GM23338 (cell line): ENCODE data around the gene KCNA1. TPM values are rescaled to one million over a fixed set of nuclear protein-coding genes. Genes with fewer than 3 reads are reported as not detected.

Experiments used
- ATAC-seq: fragments of 200-7000 bp; cut with Tn5 transposase; 3 replicates; pipeline ENCODE4 v1.9.1; 2020
- DNase-seq: peaks from one replicate; pipeline ENCODE4 v3.0.0-alpha.2; 2015; ENCODE audit warnings: low spot score
- H2AFZ ChIP-seq: fragments of 200-600 bp; sonication (generic); 2 replicates; pipeline ENCODE4 v1.8.0; 2016; ENCODE audit warnings: antibody characterized with exemption, mild to moderate bottlenecking, moderate library complexity
- H3F3A ChIP-seq: fragments of 200-600 bp; sonication (generic); replicated peaks from 2 replicates; pipeline ENCODE4 v1.8.0; 2017; ENCODE audit warnings: antibody characterized with exemption, mixed run types, low read depth
- H3K27ac ChIP-seq: fragments of 200-600 bp; sonication (generic); 2 replicates; pipeline ENCODE4 v1.6.1; 2016; ENCODE audit warnings: low read depth
- H3K27me3 ChIP-seq: fragments of 200-600 bp; sonication (generic); 2 replicates; pipeline ENCODE4 v1.8.0; 2016; ENCODE audit warnings: mild to moderate bottlenecking, mixed run types, moderate library complexity; ENCODE audit not compliant: insufficient read depth
- H3K36me3 ChIP-seq: fragments of 200-600 bp; sonication (generic); 2 replicates; pipeline ENCODE4 v1.8.0; 2016; ENCODE audit warnings: mild to moderate bottlenecking; ENCODE audit not compliant: insufficient read depth
- H3K4me1 ChIP-seq: fragments of 200-600 bp; sonication (generic); 2 replicates; pipeline ENCODE4 v1.8.0; 2016; ENCODE audit warnings: mild to moderate bottlenecking, moderate library complexity; ENCODE audit not compliant: insufficient read depth
- H3K4me2 ChIP-seq: fragments of 200-600 bp; sonication (generic); 2 replicates; pipeline ENCODE4 v1.7.1; 2017; ENCODE audit warnings: mixed run types
- H3K4me3 ChIP-seq: fragments of 200-600 bp; sonication (generic); 2 replicates; pipeline ENCODE4 v1.6.1; 2016; ENCODE audit warnings: mixed run types
- H3K79me2 ChIP-seq: fragments of 200-600 bp; sonication (generic); replicated peaks from 2 replicates; pipeline ENCODE4 v1.8.0; 2017; ENCODE audit warnings: mild to moderate bottlenecking; ENCODE audit not compliant: insufficient read depth
- H3K9me2 ChIP-seq: fragments of 200-600 bp; sonication (generic); 2 replicates; pipeline ENCODE4 v1.8.0; 2017; ENCODE audit not compliant: insufficient read depth
- H4K20me1 ChIP-seq: fragments of 200-600 bp; sonication (generic); replicated peaks from 2 replicates; pipeline ENCODE4 v1.8.0; 2017; ENCODE audit warnings: mild to moderate bottlenecking; ENCODE audit not compliant: insufficient read depth
- H3K27ac Mint-ChIP-seq: 2 replicates; pipeline ENCODE4 v1.8.0; 2020; ENCODE audit warnings: inconsistent platforms, mild to moderate bottlenecking, moderate library complexity, mixed read lengths
- H3K27me3 Mint-ChIP-seq: 3 replicates; pipeline ENCODE4 v1.8.0; 2022; ENCODE audit warnings: low read depth, mild to moderate bottlenecking, moderate library complexity, mixed read lengths, inconsistent platforms; ENCODE audit not compliant: insufficient read depth, poor library complexity
- H3K36me3 Mint-ChIP-seq: 3 replicates; pipeline ENCODE4 v1.8.0; 2021; ENCODE audit warnings: low read depth, mild to moderate bottlenecking, inconsistent platforms, moderate library complexity, mixed read lengths
- H3K4me1 Mint-ChIP-seq: 3 replicates; pipeline ENCODE4 v1.8.0; 2020; ENCODE audit warnings: mild to moderate bottlenecking, inconsistent platforms, mixed read lengths
- H3K4me3 Mint-ChIP-seq: 3 replicates; pipeline ENCODE4 v1.8.0; 2021; ENCODE audit warnings: moderate library complexity, mild to moderate bottlenecking, inconsistent platforms, mixed read lengths
- H3K9me3 Mint-ChIP-seq: 3 replicates; pipeline ENCODE4 v1.8.0; 2020; ENCODE audit warnings: moderate library complexity, mild to moderate bottlenecking, inconsistent platforms, mixed read lengths
- CREB1 ChIP-seq: fragments of 250-450 bp; sonication (Bioruptor Pico); IDR thresholded peaks from 2 replicates; pipeline ENCODE4 v1.5.0; 2020; ENCODE audit warnings: low read depth, mild to moderate bottlenecking, moderate library complexity
- CTCF ChIP-seq, 2 experiments: fragments of 200-600 bp in 1 of 2; sonication (generic) in 1 of 2; conservative IDR thresholded peaks; 2 replicates each; pipeline versions ENCODE4 v1.5.1 to v1.6.1; 2016 to 2017; ENCODE audit warnings: antibody characterized with exemption in 2 of 2, low read depth in 2 of 2, mild to moderate bottlenecking in 2 of 2, moderate library complexity in 1 of 2
- EZH2 ChIP-seq: fragments of 200-600 bp; sonication (generic); IDR thresholded peaks from one replicate; pipeline ENCODE4 v1.8.0; 2017; ENCODE audit warnings: antibody characterized with exemption, mild to moderate bottlenecking, low read depth; ENCODE audit not compliant: unreplicated experiment
- EZH2phosphoT487 ChIP-seq: fragments of 200-600 bp; sonication (generic); IDR thresholded peaks from one replicate; pipeline ENCODE4 v1.8.1; 2018; ENCODE audit warnings: antibody characterized with exemption; ENCODE audit not compliant: unreplicated experiment
- JUNB ChIP-seq: IDR thresholded peaks from one replicate; pipeline ENCODE4 v1.6.1; 2016; ENCODE audit warnings: antibody characterized with exemption; ENCODE audit not compliant: unreplicated experiment
- NANOG ChIP-seq: IDR thresholded peaks from 2 replicates; pipeline ENCODE4 v1.6.1; 2016; ENCODE audit warnings: antibody characterized with exemption, borderline replicate concordance
- POLR2AphosphoS5 ChIP-seq: IDR thresholded peaks from 2 replicates; pipeline ENCODE4 v1.6.1; 2016; ENCODE audit warnings: antibody characterized with exemption, low read depth
- STAT1 ChIP-seq: IDR thresholded peaks from one replicate; pipeline ENCODE4 v1.6.1; 2016; ENCODE audit warnings: antibody characterized with exemption; ENCODE audit not compliant: unreplicated experiment
- ZNF114 ChIP-seq: fragments of 250-450 bp; sonication (Bioruptor Pico); IDR thresholded peaks from 2 replicates; pipeline ENCODE4 v1.5.0; 2020; ENCODE audit warnings: mild to moderate bottlenecking, moderate library complexity
- ZNF331 ChIP-seq: fragments of 250-450 bp; sonication (Bioruptor Pico); IDR thresholded peaks from 2 replicates; pipeline ENCODE4 v1.5.0; 2020; ENCODE audit warnings: low read depth, mild to moderate bottlenecking, moderate library complexity
- polyA plus RNA-seq: library from polyadenylated mRNA; unstranded; fragments of >200 nt; fragmentation: Nextera tagmentation; extraction: Ambion mirVana; gene quantifications from 2 replicates; pipeline ENCODE4 v1.2.1, GENCODE V29; 2016
- total RNA-seq: library from RNA; depleted of rRNA; stranded (reverse); fragments of >200 nt; shearing (Covaris generic); gene quantifications from 2 replicates; pipeline ENCODE4 v1.2.3, GENCODE V29; 2014
- TF ChIP-seq, protein P1 (sequence below): IDR thresholded peaks from one replicate; pipeline ENCODE4 v1.6.1; 2018; ENCODE audit warnings: antibody characterized with exemption; ENCODE audit not compliant: unreplicated experiment
- TF ChIP-seq, protein P2 (sequence below): fragments of 250-450 bp; sonication (Bioruptor Pico); IDR thresholded peaks from 2 replicates; pipeline ENCODE4 v1.5.0; 2020; ENCODE audit warnings: mild to moderate bottlenecking, moderate library complexity
- TF ChIP-seq, protein P3 (sequence below): IDR thresholded peaks from 2 replicates; pipeline ENCODE4 v1.6.1; 2016; ENCODE audit warnings: antibody characterized with exemption

KCNA1 gene
- total and polyA plus RNA-seq, 2 experiments from 2014 or later = 0.10 to 1.2 TPM

DNA sequence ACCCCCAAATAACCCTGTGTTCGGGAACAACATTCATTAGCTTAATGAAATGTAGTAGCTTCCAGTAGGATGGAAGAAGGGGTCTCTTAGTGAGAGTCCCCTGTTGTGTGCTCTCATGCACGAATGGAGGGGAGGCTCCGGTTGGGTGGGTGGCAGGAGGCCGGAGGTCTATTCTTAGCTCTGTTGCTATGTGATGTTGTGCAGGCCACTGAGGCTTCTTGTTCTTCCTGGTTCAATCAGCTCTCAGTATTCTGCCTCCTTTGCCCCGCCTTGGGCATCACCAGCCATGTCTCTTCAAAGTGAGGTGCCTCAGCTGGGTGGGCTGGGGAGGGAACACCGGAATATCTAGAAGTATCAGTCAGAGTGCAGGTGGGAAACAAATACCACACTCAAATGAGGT is 50.8 kb downstream of the KCNA1 start:
- no peaks in the 10 kb centered on the region for H3K36me3 Mint-ChIP-seq
- no peak for DNase-seq
- H3K9me3 Mint-ChIP-seq = no peaks in the 10 kb centered on the region
- peaks cover 6% of the 10 kb centered on the region; the same call in 1 of the 2 replicates for H3K9me2 ChIP-seq
- H3K27ac Mint-ChIP-seq = no peak overlapping the region
- no peak overlapping the region for H3K4me3 ChIP-seq
- no peaks in the 10 kb centered on the region for H3F3A ChIP-seq
- H3K36me3 ChIP-seq = no peaks in the 10 kb centered on the region
- no peak overlapping the region for H3K27ac ChIP-seq
- ATAC-seq = no peak
- no peak overlapping the region for H2AFZ ChIP-seq
- H3K27me3 ChIP-seq = no peaks in the 10 kb centered on the region
- no peaks in the 10 kb centered on the region for H3K4me1 ChIP-seq
- H4K20me1 ChIP-seq = no peaks in the 10 kb centered on the region; the same call in 1 of the 2 replicates
- H3K4me3 Mint-ChIP-seq = no peak overlapping the region
- H3K79me2 ChIP-seq = no peaks in the 10 kb centered on the region
- H3K4me1 Mint-ChIP-seq = peaks cover 14% of the 10 kb centered on the region
- TF ChIP-seq ZNF331 (CRISPR knock-in tag) (no peak), NANOG (no peak), POLR2AphosphoS5 (no peak), EZH2phosphoT487 (no peak), EZH2 (no peak), CTCF (conservative IDR thresholded peaks at IDR 0.05; ENCODE audit: low read depth in 2 of 2) (no peak), ZNF114 (no peak), JUNB (no peak), CREB1 (no peak), STAT1 (no peak)
- TF ChIP-seq, protein P1, sequence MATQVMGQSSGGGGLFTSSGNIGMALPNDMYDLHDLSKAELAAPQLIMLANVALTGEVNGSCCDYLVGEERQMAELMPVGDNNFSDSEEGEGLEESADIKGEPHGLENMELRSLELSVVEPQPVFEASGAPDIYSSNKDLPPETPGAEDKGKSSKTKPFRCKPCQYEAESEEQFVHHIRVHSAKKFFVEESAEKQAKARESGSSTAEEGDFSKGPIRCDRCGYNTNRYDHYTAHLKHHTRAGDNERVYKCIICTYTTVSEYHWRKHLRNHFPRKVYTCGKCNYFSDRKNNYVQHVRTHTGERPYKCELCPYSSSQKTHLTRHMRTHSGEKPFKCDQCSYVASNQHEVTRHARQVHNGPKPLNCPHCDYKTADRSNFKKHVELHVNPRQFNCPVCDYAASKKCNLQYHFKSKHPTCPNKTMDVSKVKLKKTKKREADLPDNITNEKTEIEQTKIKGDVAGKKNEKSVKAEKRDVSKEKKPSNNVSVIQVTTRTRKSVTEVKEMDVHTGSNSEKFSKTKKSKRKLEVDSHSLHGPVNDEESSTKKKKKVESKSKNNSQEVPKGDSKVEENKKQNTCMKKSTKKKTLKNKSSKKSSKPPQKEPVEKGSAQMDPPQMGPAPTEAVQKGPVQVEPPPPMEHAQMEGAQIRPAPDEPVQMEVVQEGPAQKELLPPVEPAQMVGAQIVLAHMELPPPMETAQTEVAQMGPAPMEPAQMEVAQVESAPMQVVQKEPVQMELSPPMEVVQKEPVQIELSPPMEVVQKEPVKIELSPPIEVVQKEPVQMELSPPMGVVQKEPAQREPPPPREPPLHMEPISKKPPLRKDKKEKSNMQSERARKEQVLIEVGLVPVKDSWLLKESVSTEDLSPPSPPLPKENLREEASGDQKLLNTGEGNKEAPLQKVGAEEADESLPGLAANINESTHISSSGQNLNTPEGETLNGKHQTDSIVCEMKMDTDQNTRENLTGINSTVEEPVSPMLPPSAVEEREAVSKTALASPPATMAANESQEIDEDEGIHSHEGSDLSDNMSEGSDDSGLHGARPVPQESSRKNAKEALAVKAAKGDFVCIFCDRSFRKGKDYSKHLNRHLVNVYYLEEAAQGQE = no peak
- TF ChIP-seq, protein P2, sequence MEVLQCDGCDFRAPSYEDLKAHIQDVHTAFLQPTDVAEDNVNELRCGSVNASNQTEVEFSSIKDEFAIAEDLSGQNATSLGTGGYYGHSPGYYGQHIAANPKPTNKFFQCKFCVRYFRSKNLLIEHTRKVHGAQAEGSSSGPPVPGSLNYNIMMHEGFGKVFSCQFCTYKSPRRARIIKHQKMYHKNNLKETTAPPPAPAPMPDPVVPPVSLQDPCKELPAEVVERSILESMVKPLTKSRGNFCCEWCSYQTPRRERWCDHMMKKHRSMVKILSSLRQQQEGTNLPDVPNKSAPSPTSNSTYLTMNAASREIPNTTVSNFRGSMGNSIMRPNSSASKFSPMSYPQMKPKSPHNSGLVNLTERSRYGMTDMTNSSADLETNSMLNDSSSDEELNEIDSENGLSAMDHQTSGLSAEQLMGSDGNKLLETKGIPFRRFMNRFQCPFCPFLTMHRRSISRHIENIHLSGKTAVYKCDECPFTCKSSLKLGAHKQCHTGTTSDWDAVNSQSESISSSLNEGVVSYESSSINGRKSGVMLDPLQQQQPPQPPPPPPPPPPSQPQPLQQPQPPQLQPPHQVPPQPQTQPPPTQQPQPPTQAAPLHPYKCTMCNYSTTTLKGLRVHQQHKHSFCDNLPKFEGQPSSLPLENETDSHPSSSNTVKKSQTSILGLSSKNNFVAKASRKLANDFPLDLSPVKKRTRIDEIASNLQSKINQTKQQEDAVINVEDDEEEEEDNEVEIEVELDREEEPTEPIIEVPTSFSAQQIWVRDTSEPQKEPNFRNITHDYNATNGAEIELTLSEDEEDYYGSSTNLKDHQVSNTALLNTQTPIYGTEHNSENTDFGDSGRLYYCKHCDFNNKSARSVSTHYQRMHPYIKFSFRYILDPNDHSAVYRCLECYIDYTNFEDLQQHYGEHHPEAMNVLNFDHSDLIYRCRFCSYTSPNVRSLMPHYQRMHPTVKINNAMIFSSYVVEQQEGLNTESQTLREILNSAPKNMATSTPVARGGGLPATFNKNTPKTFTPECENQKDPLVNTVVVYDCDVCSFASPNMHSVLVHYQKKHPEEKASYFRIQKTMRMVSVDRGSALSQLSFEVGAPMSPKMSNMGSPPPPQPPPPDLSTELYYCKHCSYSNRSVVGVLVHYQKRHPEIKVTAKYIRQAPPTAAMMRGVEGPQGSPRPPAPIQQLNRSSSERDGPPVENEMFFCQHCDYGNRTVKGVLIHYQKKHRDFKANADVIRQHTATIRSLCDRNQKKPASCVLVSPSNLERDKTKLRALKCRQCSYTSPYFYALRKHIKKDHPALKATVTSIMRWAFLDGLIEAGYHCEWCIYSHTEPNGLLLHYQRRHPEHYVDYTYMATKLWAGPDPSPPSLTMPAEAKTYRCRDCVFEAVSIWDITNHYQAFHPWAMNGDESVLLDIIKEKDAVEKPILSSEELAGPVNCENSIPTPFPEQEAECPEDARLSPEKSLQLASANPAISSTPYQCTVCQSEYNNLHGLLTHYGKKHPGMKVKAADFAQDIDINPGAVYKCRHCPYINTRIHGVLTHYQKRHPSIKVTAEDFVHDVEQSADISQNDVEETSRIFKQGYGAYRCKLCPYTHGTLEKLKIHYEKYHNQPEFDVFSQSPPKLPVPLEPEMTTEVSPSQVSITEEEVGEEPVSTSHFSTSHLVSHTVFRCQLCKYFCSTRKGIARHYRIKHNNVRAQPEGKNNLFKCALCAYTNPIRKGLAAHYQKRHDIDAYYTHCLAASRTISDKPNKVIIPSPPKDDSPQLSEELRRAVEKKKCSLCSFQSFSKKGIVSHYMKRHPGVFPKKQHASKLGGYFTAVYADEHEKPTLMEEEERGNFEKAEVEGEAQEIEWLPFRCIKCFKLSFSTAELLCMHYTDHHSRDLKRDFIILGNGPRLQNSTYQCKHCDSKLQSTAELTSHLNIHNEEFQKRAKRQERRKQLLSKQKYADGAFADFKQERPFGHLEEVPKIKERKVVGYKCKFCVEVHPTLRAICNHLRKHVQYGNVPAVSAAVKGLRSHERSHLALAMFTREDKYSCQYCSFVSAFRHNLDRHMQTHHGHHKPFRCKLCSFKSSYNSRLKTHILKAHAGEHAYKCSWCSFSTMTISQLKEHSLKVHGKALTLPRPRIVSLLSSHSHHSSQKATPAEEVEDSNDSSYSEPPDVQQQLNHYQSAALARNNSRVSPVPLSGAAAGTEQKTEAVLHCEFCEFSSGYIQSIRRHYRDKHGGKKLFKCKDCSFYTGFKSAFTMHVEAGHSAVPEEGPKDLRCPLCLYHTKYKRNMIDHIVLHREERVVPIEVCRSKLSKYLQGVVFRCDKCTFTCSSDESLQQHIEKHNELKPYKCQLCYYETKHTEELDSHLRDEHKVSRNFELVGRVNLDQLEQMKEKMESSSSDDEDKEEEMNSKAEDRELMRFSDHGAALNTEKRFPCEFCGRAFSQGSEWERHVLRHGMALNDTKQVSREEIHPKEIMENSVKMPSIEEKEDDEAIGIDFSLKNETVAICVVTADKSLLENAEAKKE (CRISPR knock-in tag) = no peak
- TF ChIP-seq, protein P3, sequence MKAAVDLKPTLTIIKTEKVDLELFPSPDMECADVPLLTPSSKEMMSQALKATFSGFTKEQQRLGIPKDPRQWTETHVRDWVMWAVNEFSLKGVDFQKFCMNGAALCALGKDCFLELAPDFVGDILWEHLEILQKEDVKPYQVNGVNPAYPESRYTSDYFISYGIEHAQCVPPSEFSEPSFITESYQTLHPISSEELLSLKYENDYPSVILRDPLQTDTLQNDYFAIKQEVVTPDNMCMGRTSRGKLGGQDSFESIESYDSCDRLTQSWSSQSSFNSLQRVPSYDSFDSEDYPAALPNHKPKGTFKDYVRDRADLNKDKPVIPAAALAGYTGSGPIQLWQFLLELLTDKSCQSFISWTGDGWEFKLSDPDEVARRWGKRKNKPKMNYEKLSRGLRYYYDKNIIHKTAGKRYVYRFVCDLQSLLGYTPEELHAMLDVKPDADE = no peak
- no peak overlapping the region for H3K4me2 ChIP-seq
- peaks cover under 1% of the 10 kb centered on the region for H3K27me3 Mint-ChIP-seq
